HG03565 (cell line): ENCODE results near the gene MED13L.
"Not testable (repeated sequence)": the region's sequence is repeated elsewhere in the genome, so short reads cannot be mapped to it uniquely, and the experiment has no call there.

Experiments
- ATAC-seq: cut with Tn5 transposase; IDR thresholded peaks from one replicate; pipeline ENCODE4 v1.9.1; 2021; ENCODE audit warnings: mild to moderate bottlenecking, moderate library complexity; ENCODE audit not compliant: unreplicated experiment

MED13L gene

DNA sequence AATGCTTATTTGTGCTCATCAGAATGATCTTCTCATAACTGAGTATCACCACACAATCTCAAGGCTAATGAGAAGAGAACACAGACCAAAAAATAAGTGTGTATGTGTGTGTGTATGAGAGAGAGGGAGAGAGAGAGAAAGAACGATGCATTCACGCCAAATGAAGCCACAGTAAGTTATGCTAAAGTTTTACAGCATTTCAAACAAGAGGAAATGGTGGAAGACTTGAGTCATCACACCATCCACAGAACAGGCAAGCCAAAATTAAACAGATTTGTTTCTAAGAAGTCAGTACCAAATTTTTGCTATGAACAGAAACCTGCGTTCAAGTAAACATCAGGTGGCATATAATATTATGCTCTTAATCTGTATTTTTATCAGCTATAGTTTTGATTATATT is 141.2 kb downstream of the MED13L start:
- ATAC-seq: no peak

GRCh38 chr12:116135209-116135930 is 142.1 kb downstream of the MED13L start:
- no peak for ATAC-seq

DNA sequence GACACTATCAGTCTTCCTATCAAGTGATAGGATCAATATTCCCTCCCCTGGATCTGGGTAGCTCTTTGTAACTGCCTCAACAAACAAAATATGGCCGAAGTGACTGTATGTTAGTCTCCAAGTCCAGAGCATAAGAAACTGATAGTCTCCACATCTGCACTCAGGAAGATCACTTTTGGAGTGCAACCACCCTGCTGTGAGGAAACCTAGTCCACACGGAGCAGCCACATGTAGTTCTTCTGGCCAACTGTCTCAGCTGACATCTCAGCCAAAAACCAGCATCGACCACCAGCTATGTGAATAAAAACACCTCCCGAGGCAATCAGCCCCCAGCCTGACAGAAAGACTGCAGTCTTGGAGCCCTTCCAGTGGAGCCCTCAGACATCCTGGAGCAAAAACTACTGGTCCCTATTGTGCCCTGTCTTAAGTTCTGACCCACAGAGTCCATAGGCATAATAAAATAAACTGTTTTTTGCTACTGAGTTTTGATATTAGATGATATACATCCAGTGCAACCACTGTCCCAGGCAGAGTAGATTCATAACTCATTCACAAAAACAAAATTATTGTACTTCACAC is 143.8 kb downstream of the MED13L start:
- no peak for ATAC-seq

- no peak for ATAC-seq
These were observed 144.3 kb downstream of the MED13L start for GRCh38 chr12:116133149-116133548.

DNA sequence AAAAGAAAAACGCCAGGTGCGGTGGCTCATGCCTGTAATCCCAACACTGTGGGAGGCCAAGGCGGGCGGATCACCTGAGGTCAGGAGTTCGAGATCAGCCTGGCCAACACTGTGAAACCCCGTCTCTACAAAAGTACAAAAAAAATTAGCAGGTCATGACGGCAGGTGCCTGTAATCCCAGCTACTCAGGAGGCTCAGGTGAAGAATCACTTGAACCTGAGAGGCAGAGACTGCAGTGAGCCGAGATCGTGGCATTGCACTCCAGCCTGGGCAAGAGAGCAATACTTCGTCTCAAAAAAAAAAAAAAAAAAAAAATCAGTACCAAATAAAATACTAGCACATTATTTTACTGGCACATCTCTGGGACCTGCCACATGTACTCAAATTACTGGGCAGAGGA is 145.5 kb downstream of the MED13L start:
- ATAC-seq: not testable (repeated sequence)

DNA sequence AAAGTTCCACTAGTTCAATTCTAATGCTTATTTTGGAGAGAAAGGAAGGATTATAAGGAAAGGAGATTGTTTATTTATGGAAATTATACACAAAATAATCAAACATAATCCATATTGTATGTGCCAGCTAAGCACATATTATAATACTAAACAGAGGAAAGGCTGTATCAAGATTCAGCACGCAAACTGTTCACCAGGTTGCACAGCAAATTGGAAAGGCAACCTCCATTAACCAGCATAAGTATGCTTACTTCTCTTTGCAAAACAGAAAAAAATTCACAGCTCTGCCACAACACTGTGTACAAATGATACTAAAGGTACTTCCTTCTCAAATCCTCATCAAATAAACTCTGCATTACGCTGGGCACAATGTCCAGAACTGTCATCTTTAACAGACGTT is 146.3 kb downstream of the MED13L start:
- ATAC-seq: no peak

DNA sequence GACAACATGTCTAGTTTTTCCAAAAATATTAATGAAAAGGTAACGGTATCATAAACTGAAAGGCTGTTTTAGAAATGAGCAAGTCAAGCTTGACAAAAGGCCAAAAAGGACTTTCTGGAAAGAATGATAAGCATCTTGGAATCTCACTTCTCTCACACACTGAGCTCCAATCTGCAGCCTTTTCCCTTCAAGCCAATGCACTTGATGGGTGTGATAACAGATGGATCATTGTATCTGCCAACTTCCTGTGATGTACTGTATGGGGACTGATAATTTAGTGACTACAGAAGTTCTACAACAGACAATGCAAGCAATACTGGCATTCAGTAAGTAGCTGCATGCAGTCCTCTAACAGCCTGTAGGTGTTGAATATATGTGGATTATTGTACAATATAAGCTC is 147.1 kb downstream of the MED13L start:
- ATAC-seq: no peak

- no peak for ATAC-seq
These were observed 148.7 kb downstream of the MED13L start for GRCh38 chr12:116128779-116129178.

DNA sequence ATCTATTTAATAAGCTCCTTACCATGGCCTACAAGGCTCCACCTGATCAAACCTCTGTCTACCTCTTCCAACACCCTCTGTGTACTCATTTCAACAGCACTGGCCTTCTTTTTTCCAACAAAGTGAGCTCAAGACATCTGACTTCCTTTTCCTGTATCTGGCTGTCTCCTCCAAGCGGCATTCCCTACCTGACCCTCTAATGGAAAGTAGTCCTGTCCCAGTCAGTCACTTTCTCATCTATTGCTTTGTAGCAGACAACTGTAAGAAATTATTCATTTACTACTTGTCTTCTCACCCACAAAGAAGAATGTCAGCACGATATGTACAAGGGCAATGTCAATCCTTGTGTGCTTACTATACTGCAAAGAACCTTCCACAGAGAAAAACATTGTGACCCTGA is 149.6 kb downstream of the MED13L start:
- no peak for ATAC-seq

- no peak for ATAC-seq
These were observed 150.9 kb downstream of the MED13L start for GRCh38 chr12:116126610-116127009.

GRCh38 chr12:116125956-116126566 is 151.4 kb downstream of the MED13L start:
- no peak for ATAC-seq

- no peak for ATAC-seq
These were observed 152.4 kb downstream of the MED13L start for GRCh38 chr12:116125084-116125483.

DNA sequence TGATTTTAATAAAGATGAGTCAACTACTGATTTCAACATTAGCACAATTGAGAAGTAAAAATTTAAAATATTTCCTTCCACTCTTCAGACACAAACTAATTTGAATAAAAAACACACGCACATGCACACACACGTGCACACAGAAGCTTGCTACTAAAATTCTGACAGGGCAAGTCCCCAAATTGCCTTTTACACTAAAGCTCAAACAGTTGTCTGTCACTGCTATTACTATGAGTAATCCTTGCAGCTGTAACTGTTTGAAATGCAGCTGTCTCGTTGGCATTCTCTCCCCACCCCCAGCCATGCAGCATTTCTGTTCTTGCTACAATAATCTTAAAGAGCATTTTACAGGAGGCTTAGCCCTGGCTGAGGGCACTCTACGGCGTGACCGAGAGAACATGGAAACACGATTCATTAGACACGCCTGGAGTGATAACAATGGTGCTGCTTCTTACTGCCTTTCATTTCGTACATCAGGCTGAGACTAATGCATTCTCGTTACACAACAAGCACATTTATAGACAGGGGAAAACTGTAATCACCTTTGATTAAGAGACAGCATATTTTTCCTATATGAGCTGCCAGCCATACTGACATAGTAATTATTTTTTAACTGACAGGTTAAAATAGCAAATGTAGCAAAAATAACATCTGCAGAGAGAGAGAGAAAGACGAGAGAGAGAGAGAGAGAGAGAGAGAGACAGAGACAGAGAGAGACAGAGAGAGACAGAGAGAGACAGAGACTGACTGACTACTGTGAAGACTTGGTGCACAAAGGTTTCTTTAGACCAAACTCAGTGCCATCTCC is 153.8 kb downstream of the MED13L start:
- ATAC-seq: peak; percentile 85

- no peak for ATAC-seq
These were observed 154.9 kb downstream of the MED13L start for GRCh38 chr12:116122628-116123027.

DNA sequence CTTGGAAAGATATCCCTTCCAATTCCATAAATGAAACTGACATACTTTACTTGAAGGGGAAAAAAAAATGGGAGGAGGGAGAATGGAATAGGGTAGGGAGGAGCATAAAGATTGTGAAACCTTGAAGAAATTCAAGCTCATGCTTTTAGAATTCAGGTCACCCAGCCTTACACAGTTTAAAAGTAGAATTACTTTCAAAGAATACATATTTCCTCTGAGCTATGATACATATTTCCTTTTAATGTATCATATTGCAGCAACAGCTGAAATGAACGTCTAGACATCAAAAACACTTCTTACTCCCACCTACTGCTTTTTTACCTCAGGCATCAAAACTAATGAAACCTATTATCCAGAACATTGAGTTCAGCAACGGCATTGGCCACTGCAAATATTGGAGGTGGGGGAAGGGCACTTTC is 156.0 kb downstream of the MED13L start:
- ATAC-seq: no peak

GRCh38 chr12:116116650-116117424 is 160.7 kb downstream of the MED13L start:
- ATAC-seq: no peak

- ATAC-seq: no peak
These were observed 163.9 kb downstream of the MED13L start for GRCh38 chr12:116113398-116114130.

DNA sequence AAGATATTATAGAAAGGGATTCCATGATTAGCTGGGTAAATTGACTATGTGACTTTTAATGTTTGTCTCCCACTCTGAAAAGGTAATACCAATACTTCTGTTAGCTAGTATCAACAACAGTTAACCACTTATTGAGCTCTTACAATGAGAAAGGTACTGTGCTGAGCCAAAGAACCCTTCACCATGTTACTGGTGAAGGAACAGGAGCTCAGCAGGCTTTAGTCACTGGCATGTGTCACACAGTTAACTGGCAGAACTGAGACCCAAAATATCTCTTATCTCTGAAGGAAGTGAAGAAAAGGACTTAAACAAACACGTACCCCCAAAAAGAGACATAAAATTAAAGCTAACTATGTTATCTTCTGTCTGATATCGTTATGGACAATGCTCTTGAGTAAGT is 170.6 kb downstream of the MED13L start:
- no peak for ATAC-seq

- ATAC-seq: no peak
These were observed 173.2 kb downstream of the MED13L start for GRCh38 chr12:116104167-116104767.

DNA sequence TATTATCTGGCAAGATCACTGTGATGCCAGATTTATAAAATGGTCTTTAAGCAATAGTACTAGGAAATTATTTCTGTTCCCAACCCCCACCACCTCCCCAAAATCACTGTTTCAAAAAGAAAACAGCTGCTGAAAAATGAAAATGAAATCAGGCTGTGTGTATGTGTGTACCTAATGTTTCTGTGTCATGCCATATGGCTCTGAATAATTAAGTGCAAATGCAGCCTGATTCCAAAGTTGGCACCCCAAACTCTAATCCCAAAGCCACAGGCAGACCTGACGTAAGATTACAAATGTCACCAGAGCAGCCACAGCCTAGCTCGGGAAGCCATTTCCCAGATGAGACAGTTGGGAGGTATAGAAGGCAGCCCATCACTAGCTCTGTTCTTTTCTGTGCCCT is 175.5 kb downstream of the MED13L start:
- no peak for ATAC-seq
